Keratinocyte (primary cell): Measurements from ENCODE around the gene INPP4B. TPM values are rescaled to one million over a fixed set of nuclear protein-coding genes. Genes with fewer than 3 reads are reported as not detected.

Source experiments
- DNase-seq: peaks from one replicate; pipeline ENCODE4 v3.0.0-alpha.2; 2011; ENCODE audit warnings: low read depth, missing footprints, low spot score
- FAIRE-seq: peaks from 2 replicates; lab custom pipeline; 2011; peaks lifted over from hg19 to GRCh38; lab: Jason Lieb, UNC
- H2AFZ ChIP-seq: 2 replicates; pipeline ENCODE4 v1.6.0; 2012; ENCODE audit warnings: low read length, control low read depth, inconsistent platforms; ENCODE audit not compliant: control insufficient read depth
- H3K27ac ChIP-seq: 2 replicates; pipeline ENCODE4 v1.5.1; 2011; ENCODE audit warnings: low read length; ENCODE audit not compliant: control insufficient read depth, insufficient read depth
- H3K27me3 ChIP-seq: 3 replicates; pipeline ENCODE4 v1.6.0; 2011; ENCODE audit warnings: low read length; ENCODE audit not compliant: control insufficient read depth, insufficient read depth; ENCODE audit errors: extremely low read depth
- H3K36me3 ChIP-seq, 2 experiments: 2 replicates in 1 of 2; 3 replicates in 1 of 2; pipeline ENCODE4 v1.5.1; 2011; ENCODE audit warnings: low read length in 2 of 2, mild to moderate bottlenecking in 1 of 2; ENCODE audit not compliant: control insufficient read depth in 2 of 2, insufficient read depth in 2 of 2; ENCODE audit errors: extremely low read depth in 1 of 2
- H3K4me1 ChIP-seq: 3 replicates; pipeline ENCODE4 v1.5.1; 2011; ENCODE audit warnings: low read length; ENCODE audit not compliant: control insufficient read depth, insufficient read depth; ENCODE audit errors: extremely low read depth
- H3K4me2 ChIP-seq: 3 replicates; pipeline ENCODE4 v1.6.0; 2011; ENCODE audit warnings: low read depth, low read length; ENCODE audit not compliant: control insufficient read depth, insufficient read depth; ENCODE audit errors: extremely low read depth
- H3K4me3 ChIP-seq, 3 experiments: fragments of 200-600 bp in 1 of 3; sonication (generic) in 1 of 3; 2 replicates in 2 of 3; 3 replicates in 1 of 3; pipeline ENCODE4 v1.5.1; 2011 to 2016; ENCODE audit warnings: low read length in 3 of 3, mild to moderate bottlenecking in 3 of 3, control low read depth in 2 of 3, inconsistent platforms in 1 of 3, low read depth in 1 of 3, mixed read lengths in 1 of 3, mixed run types in 1 of 3, moderate library complexity in 1 of 3; ENCODE audit not compliant: control insufficient read depth in 2 of 3, insufficient read depth in 2 of 3; ENCODE audit errors: extremely low read depth in 1 of 3
- H3K79me2 ChIP-seq: 2 replicates; pipeline ENCODE4 v1.6.0; 2012; ENCODE audit warnings: low read length; ENCODE audit not compliant: control insufficient read depth, insufficient read depth
- H3K9ac ChIP-seq: 3 replicates; pipeline ENCODE4 v1.6.0; 2011; ENCODE audit warnings: low read length; ENCODE audit not compliant: control insufficient read depth, insufficient read depth; ENCODE audit errors: extremely low read depth
- H3K9me1 ChIP-seq: 3 replicates; pipeline ENCODE4 v1.6.0; 2011; ENCODE audit warnings: low read length; ENCODE audit not compliant: control insufficient read depth, insufficient read depth; ENCODE audit errors: extremely low read depth
- H3K9me3 ChIP-seq: 2 replicates; pipeline ENCODE4 v1.5.1; 2012; ENCODE audit warnings: low read depth, low read length; ENCODE audit not compliant: control insufficient read depth
- H4K20me1 ChIP-seq: 3 replicates; pipeline ENCODE4 v1.6.0; 2011; ENCODE audit warnings: low read length; ENCODE audit not compliant: control insufficient read depth, insufficient read depth; ENCODE audit errors: extremely low read depth
- EZH2 ChIP-seq: IDR thresholded peaks from one replicate; pipeline ENCODE4 v1.6.1; 2012; ENCODE audit warnings: inconsistent platforms, mild to moderate bottlenecking, low read length, moderate library complexity
- dilution Hi-C: fragments of 300-500 bp; cut with MboI; formaldehyde crosslinking; loops from one replicate; pipeline ENCODE4 v1.7.0; 2020; ENCODE audit warnings: low sequenced_read_pairs; ENCODE audit not compliant: extremely low pct_ligation_motif_present
- polyA plus RNA-seq, 5 experiments: library from polyadenylated mRNA; depleted of rRNA in 3 of 5; stranded (reverse) in 3 of 5; stranded (forward) in 1 of 5; unstranded in 1 of 5; fragments of >200 nt; gene quantifications; 1 replicate in 1 of 5; 2 replicates in 3 of 5; 3 replicates in 1 of 5; pipeline versions ENCODE4 v1.2.1 to v1.2.3, GENCODE V29; 2011 to 2012; ENCODE audit warnings: missing spikeins in 2 of 5, low read depth in 1 of 5, low replicate concordance in 1 of 5
- TF ChIP-seq, protein P1 (sequence below), 3 experiments: IDR thresholded peaks in 1 of 3; conservative IDR thresholded peaks in 1 of 3; optimal IDR thresholded peaks in 1 of 3; 2 replicates in 2 of 3; 3 replicates in 1 of 3; pipeline versions ENCODE3 to v1.5.1; 2011; ENCODE audit warnings: low read length in 3 of 3, mild to moderate bottlenecking in 3 of 3, moderate library complexity in 2 of 3, control low read depth in 1 of 3, inconsistent platforms in 1 of 3; ENCODE audit not compliant: insufficient read depth in 2 of 3; ENCODE audit errors: extremely low read depth in 1 of 3

INPP4B gene
- polyA plus RNA-seq, 1 donor (not counting 4 experiments of a cell fraction or from before 2014, with no cell fraction given): 50.2 TPM

DNA sequence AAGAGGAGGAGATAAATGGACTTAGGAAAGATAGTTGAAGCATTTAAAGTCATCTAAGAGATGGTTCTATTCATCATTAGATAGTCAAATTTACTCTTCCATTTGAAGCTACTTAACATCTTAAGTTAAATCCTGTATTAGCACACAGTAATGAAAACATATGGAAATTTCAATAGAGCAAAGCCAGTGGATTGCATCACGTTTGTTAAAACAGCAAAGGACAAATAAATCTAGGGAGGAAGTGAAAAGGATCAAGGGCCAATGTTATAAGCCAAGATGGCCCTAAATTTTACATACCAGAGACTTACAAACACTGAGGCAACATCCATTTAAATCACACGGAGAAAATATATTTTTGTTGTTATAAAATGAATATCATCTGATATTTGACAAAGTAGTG is 602.8 kb downstream of the INPP4B start:
- Histone ChIP-seq H3K4me2 (no peak overlapping the region), H3K27ac (no peak overlapping the region), H4K20me1 (no peaks in the 10 kb centered on the region), H3K4me1 (peaks cover 2% of the 10 kb centered on the region), H3K9ac (no peak overlapping the region), H3K79me2 (peaks cover 17% of the 10 kb centered on the region), H3K9me3 (no peaks in the 10 kb centered on the region), H2AFZ (no peak overlapping the region), H3K4me3 (no peak overlapping the region), H3K27me3 (no peaks in the 10 kb centered on the region), H3K9me1 (no peaks in the 10 kb centered on the region), H3K36me3 (no peaks in the 10 kb centered on the region)
- dilution Hi-C loops: no loop called here
- TF ChIP-seq EZH2: no peak
- TF ChIP-seq, protein P1, sequence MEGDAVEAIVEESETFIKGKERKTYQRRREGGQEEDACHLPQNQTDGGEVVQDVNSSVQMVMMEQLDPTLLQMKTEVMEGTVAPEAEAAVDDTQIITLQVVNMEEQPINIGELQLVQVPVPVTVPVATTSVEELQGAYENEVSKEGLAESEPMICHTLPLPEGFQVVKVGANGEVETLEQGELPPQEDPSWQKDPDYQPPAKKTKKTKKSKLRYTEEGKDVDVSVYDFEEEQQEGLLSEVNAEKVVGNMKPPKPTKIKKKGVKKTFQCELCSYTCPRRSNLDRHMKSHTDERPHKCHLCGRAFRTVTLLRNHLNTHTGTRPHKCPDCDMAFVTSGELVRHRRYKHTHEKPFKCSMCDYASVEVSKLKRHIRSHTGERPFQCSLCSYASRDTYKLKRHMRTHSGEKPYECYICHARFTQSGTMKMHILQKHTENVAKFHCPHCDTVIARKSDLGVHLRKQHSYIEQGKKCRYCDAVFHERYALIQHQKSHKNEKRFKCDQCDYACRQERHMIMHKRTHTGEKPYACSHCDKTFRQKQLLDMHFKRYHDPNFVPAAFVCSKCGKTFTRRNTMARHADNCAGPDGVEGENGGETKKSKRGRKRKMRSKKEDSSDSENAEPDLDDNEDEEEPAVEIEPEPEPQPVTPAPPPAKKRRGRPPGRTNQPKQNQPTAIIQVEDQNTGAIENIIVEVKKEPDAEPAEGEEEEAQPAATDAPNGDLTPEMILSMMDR (optimal IDR thresholded peaks at IDR 0.05 in 1 of 3, IDR thresholded peaks at IDR 0.05 in 1 of 3, conservative IDR thresholded peaks at IDR 0.05 in 1 of 3; ENCODE audit: extremely low read depth in 1 of 3, insufficient read depth in 2 of 3, low read length in 3 of 3): no peak
- DNase-seq: no peak
- FAIRE-seq: no peak

DNA sequence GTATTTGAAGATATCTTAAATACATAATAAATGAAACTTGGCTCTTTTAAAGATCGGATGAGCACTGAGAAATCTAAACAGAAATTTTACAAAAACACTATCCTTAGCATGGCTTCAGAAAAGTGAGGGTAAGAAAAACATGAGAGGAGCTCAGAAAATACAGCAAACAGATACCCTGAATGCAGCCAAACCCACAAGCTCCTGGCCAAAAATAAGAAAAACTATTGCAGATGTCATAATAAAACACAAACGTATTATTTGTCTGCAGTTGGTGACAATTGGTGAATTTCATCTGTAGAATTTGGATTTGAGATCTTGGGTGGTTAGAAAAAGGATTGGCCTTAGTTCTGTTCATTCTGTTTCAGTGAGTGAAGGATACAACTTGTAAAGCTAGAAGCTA is 603.9 kb downstream of the INPP4B start:
- no peak overlapping the region for H3K4me2 ChIP-seq
- H3K4me1 ChIP-seq: peaks cover 6% of the 10 kb centered on the region
- no peaks in the 10 kb centered on the region for H3K9me3 ChIP-seq
- peaks cover 15% of the 10 kb centered on the region for H3K79me2 ChIP-seq
- no peak overlapping the region for H2AFZ ChIP-seq
- H3K36me3 ChIP-seq: no peaks in the 10 kb centered on the region
- no peak for DNase-seq
- H3K27ac ChIP-seq: no peak overlapping the region
- no peak overlapping the region for H3K9ac ChIP-seq
- dilution Hi-C loops: no loop called here
- no peaks in the 10 kb centered on the region for H3K27me3 ChIP-seq
- H4K20me1 ChIP-seq: no peaks in the 10 kb centered on the region
- FAIRE-seq: no peak
- H3K9me1 ChIP-seq: no peaks in the 10 kb centered on the region
- no peak for TF ChIP-seq EZH2
- TF ChIP-seq, protein P1 (optimal IDR thresholded peaks at IDR 0.05 in 1 of 3, IDR thresholded peaks at IDR 0.05 in 1 of 3, conservative IDR thresholded peaks at IDR 0.05 in 1 of 3; ENCODE audit: extremely low read depth in 1 of 3, insufficient read depth in 2 of 3, low read length in 3 of 3): no peak
- no peak overlapping the region for H3K4me3 ChIP-seq
